AG10803 (cell line): ENCODE measurements around the gene NR3C2.
"Not testable (repeated sequence)": the region's sequence is repeated elsewhere in the genome, so short reads cannot be mapped to it uniquely, and the experiment has no call there.

Source experiments
- DNase-seq: peaks from one replicate; pipeline ENCODE4 v3.0.0; 2010; ENCODE audit warnings: low read depth
- H3K4me3 ChIP-seq: 2 replicates; pipeline ENCODE4 v1.5.1; 2011; ENCODE audit warnings: mild to moderate bottlenecking, low read length, control low read depth
- CTCF ChIP-seq: conservative IDR thresholded peaks from 2 replicates; pipeline ENCODE4 v1.5.1; 2011; ENCODE audit warnings: mild to moderate bottlenecking, low read length, control low read depth, inconsistent platforms

Gene NR3C2

GRCh38 chr4:148203056-148203898 lies 238.9 kb downstream of the NR3C2 start:
- no peak overlapping the region for H3K4me3 ChIP-seq
- no peak for DNase-seq
- no peak for TF ChIP-seq CTCF

GRCh38 chr4:148200960-148201359 lies 241.3 kb downstream of the NR3C2 start:
- no peak overlapping the region for H3K4me3 ChIP-seq
- DNase-seq: no peak
- TF ChIP-seq CTCF: no peak

- H3K4me3 ChIP-seq: no peak overlapping the region
- DNase-seq: no peak
- TF ChIP-seq CTCF: no peak
These were observed 246.1 kb downstream of the NR3C2 start for GRCh38 chr4:148196164-148196563.

- H3K4me3 ChIP-seq: no peak overlapping the region
- no peak for TF ChIP-seq CTCF
- DNase-seq: no peak
These were observed 249.7 kb downstream of the NR3C2 start for GRCh38 chr4:148192526-148192925.

GRCh38 chr4:148187454-148188222 lies 254.6 kb downstream of the NR3C2 start:
- DNase-seq, H3K4me3 ChIP-seq: not testable (repeated sequence)

- H3K4me3 ChIP-seq: no peak overlapping the region
- DNase-seq: no peak
- TF ChIP-seq CTCF: no peak
These were observed 257.3 kb downstream of the NR3C2 start for GRCh38 chr4:148184922-148185321.

- no peak overlapping the region for H3K4me3 ChIP-seq
- DNase-seq: no peak
- no peak for TF ChIP-seq CTCF
These were observed 259.8 kb downstream of the NR3C2 start for GRCh38 chr4:148182230-148182911.
